ENCODE results near the gene NCK2. TPM values are rescaled to one million over a fixed set of nuclear protein-coding genes. Genes with fewer than 3 reads are reported as not detected.
A peak's percentile ranks its signal among the peaks of the same experiment; 100 is the strongest.

NCK2 gene
- polyA plus RNA-seq, 3 donors = 2.5 to 18.2 (median 7.6) TPM

- Mint-ChIP-seq H3K9me3 (peaks cover 0 to 1% (median 0%) of the 10 kb centered on the region in 7 donors), H3K4me1 (peaks cover 53% of the 10 kb centered on the region), H3K36me3 (peaks cover 7 to 16% of the 10 kb centered on the region in 2 donors), H3K27me3 (ENCODE audit: low read depth in 3 of 3) (no peaks in the 10 kb centered on the region), H3K27ac (peak overlapping the region in 1 of 7 donors; percentile 2), H3K4me3 (no peak overlapping the region)
- no peak overlapping the region for H3K27ac ChIP-seq (ENCODE audit: low read depth in 1 of 2, low read length in 2 of 2)
- no peak for DNase-seq
- peaks cover 18 to 29% of the 10 kb centered on the region in 2 donors for H3K4me1 ChIP-seq (ENCODE audit: control insufficient read depth in 1 of 2, insufficient read depth in 2 of 2, low read length in 2 of 2)
- intact Hi-C loops (cut with micrococcal nuclease) = no loop called here
- no peak overlapping the region for H2AFZ ChIP-seq (ENCODE audit: insufficient read depth, low read depth, low read length, poor library complexity, severe bottlenecking)
- no peaks in the 10 kb centered on the region for H3K9me3 ChIP-seq (replicated peaks in 1 of 2; ENCODE audit: control insufficient read depth in 1 of 2, insufficient read depth in 1 of 2, low read length in 2 of 2)
- H3K79me2 ChIP-seq (ENCODE audit: insufficient read depth, low read length) = peaks cover 91% of the 10 kb centered on the region
- no peak overlapping the region for H3K4me3 ChIP-seq (replicated peaks in 1 of 3; ENCODE audit: low read depth in 2 of 3, low read length in 3 of 3)
- peaks cover 0 to 5% of the 10 kb centered on the region in 2 donors for H3K36me3 ChIP-seq (replicated peaks in 1 of 2; ENCODE audit: control insufficient read depth in 1 of 2, insufficient read depth in 2 of 2, low read length in 2 of 2)
- no CpG with 5 or more reads among the region's 4 CpGs for WGBS (ENCODE audit: insufficient coverage)
- no peak overlapping the region for H3K4me2 ChIP-seq (replicated peaks; ENCODE audit: extremely low read depth, low read length, poor library complexity, severe bottlenecking)
- no peak for TF ChIP-seq CTCF (IDR thresholded peaks at IDR 0.05)
- H4K20me1 ChIP-seq (ENCODE audit: insufficient read depth, low read length) = peaks cover 63% of the 10 kb centered on the region
- H3K9ac ChIP-seq (ENCODE audit: insufficient read depth, low read length, poor library complexity, severe bottlenecking) = no peak overlapping the region
- no peaks in the 10 kb centered on the region for H3K27me3 ChIP-seq (ENCODE audit: control insufficient read depth in 2 of 2, insufficient read depth in 2 of 2, low read length in 2 of 2)
Measured at GRCh38 chr2:105757433-105757832, 12.7 kb downstream of the NCK2 start.

GRCh38 chr2:105760191-105760590 is 15.5 kb downstream of the NCK2 start:
- 100% methylated on average over 7 of the region's 8 CpGs for WGBS (ENCODE audit: insufficient coverage)
- peaks cover 10 to 16% of the 10 kb centered on the region in 2 donors for H3K36me3 Mint-ChIP-seq
- no peak overlapping the region for H3K4me3 Mint-ChIP-seq
- peaks cover 38% of the 10 kb centered on the region for H3K4me1 Mint-ChIP-seq
- Histone ChIP-seq H3K4me2 (replicated peaks; ENCODE audit: extremely low read depth, low read length, poor library complexity, severe bottlenecking) (no peak overlapping the region), H3K9me3 (replicated peaks in 1 of 2; ENCODE audit: control insufficient read depth in 1 of 2, insufficient read depth in 1 of 2, low read length in 2 of 2) (no peaks in the 10 kb centered on the region), H3K36me3 (replicated peaks in 1 of 2; ENCODE audit: control insufficient read depth in 1 of 2, insufficient read depth in 2 of 2, low read length in 2 of 2) (peaks cover 0 to 7% of the 10 kb centered on the region in 2 donors), H4K20me1 (ENCODE audit: insufficient read depth, low read length) (peaks cover 70% of the 10 kb centered on the region), H3K27ac (ENCODE audit: low read depth in 1 of 2, low read length in 2 of 2) (no peak overlapping the region), H3K27me3 (ENCODE audit: control insufficient read depth in 2 of 2, insufficient read depth in 2 of 2, low read length in 2 of 2) (no peaks in the 10 kb centered on the region), H3K4me3 (replicated peaks in 1 of 3; ENCODE audit: low read depth in 2 of 3, low read length in 3 of 3) (no peak overlapping the region), H3K9ac (ENCODE audit: insufficient read depth, low read length, poor library complexity, severe bottlenecking) (no peak overlapping the region), H2AFZ (ENCODE audit: insufficient read depth, low read depth, low read length, poor library complexity, severe bottlenecking) (no peak overlapping the region), H3K4me1 (ENCODE audit: control insufficient read depth in 1 of 2, insufficient read depth in 2 of 2, low read length in 2 of 2) (peaks cover 15 to 22% of the 10 kb centered on the region in 2 donors), H3K79me2 (ENCODE audit: insufficient read depth, low read length) (peaks cover 98% of the 10 kb centered on the region)
- intact Hi-C loops (cut with micrococcal nuclease) = no loop called here
- no peaks in the 10 kb centered on the region for H3K27me3 Mint-ChIP-seq (ENCODE audit: low read depth in 3 of 3)
- peaks cover 0 to under 1% (median 0%) of the 10 kb centered on the region in 7 donors for H3K9me3 Mint-ChIP-seq
- H3K27ac Mint-ChIP-seq = peak overlapping the region in 2 of 7 donors; percentile 15 to 63
- DNase-seq = no peak
- no peak for TF ChIP-seq CTCF (IDR thresholded peaks at IDR 0.05)

Data from CD14-positive monocyte (primary cell).